ENCODE measurements around the gene PISD.
"Not testable (repeated sequence)": the region's sequence is repeated elsewhere in the genome, so short reads cannot be mapped to it uniquely, and the experiment has no call there.

Gene PISD

DNA sequence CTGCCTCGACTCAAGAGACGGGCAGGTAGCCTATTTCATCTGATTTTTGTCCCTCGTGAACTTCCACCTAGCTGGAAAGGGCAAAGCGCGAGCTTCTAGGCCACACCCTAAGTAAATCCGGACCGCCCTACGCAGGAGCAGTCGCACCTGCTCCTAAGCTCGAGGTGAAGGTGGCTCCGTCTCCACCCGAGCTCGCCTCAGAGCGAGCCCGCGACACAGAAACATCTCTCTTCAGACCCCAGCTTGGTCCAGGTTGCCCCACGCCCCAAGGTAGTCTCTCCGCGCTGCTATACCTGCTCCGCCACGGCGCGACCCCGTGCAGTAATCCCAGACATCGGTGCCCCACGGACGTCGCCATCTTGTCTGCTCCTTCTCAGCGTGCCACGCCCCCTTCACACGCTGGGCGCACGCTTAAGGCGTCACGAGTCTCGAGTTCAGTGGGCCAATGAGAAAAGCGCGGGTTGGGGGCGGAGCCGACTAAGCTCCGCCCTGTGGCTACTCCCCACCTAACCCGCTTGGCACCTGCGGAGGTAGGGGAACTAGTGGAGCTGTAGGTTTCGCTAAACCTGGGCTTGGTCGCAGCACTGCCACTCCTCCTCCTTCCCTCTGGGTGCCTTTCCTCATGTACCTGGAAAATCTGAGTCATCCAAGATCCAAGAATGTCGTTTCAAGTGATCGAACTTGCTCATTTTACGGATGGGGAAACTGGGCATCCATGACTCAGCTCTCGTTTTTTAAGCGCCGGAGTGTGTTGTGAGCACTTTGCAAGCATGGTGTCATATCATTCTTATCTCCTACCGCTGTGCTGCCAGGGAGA is at the start of gene PISD:
TSS of gene PISD (minus strand) at position 365 of the 817 bp plus-strand sequence. CDS start at position 358, 7 bp downstream.
- DNase-seq = peak; percentile 95

DNA sequence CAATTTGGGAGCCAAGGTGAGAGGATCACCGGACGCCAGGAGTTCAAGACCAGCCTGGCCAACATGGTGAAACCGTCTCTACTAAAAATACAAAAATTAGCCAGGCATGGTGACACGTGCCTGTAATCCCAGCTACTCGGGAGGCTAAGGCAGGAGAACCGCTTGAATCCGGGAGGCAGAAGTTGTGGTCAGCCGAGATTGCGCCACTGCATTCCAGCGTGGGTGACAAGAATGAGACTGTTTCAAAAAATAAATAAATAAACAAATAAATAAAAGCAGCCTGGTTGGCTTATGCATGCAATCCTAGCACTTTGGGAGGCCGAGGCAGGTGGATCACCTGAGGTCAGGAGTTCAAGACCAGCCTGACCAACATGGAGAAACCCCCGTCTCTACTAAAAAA is 49.2 kb upstream of the PISD start:
- DNase-seq = not testable (repeated sequence)

DNA sequence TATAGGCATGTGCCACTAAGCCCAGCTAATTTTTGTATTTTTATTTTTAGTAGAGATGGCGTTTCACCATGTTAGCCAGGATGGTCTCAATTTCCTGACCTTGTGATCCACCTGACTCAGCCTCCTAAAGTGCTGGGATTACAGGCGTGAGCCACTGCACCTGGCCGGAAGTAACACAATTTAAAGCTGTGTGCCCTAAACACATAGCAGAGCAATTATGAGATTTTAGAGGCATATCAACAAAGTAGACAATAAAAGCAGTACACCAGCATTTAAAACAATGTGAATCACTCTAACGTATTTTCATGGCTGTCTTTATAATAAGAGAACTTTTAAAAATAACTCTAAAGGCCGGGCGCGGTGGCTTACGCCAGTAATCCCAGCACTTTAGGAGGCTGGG is 45.5 kb upstream of the PISD start:
- no peak for DNase-seq

DNA sequence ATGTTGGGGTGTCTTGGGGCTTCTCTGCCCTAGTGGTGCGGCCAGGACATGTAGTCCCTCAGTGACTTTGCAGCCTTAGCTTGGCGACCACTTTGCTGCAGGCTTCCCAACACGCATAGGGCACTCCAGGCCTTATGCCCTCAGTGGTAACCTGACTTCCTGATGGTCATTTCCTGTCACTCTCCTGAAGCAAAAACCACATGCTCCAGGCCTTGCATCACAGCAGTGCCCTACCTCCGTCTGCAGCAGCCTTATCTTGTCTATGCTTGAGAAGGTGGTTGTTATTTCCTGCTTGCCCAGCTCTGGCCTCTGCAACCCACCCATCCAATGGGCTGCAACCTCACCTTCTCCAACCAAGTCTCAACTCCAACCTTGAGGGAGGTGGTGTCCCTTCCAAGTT is 33.4 kb upstream of the PISD start:
- DNase-seq = no peak

DNA sequence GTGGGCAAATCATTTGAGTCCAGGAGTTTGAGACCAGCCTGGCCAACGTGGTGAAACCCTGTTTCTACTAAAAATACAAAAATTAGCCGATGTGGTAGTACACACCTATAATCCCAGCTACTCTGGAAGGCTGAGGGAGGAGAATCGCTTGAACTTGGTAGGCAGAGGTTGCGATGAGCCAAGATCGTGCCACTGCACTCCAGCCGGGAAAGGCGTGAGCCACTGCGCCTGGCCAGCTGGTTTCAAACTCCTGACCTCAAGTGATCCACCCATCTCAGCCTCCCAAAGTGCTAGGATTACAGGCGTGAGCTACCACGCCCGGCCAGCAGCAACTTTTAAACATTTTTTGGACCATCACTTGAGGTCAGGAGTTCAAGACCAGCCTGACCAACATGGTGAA is 32.0 kb upstream of the PISD start:
- DNase-seq = not testable (repeated sequence)

DNA sequence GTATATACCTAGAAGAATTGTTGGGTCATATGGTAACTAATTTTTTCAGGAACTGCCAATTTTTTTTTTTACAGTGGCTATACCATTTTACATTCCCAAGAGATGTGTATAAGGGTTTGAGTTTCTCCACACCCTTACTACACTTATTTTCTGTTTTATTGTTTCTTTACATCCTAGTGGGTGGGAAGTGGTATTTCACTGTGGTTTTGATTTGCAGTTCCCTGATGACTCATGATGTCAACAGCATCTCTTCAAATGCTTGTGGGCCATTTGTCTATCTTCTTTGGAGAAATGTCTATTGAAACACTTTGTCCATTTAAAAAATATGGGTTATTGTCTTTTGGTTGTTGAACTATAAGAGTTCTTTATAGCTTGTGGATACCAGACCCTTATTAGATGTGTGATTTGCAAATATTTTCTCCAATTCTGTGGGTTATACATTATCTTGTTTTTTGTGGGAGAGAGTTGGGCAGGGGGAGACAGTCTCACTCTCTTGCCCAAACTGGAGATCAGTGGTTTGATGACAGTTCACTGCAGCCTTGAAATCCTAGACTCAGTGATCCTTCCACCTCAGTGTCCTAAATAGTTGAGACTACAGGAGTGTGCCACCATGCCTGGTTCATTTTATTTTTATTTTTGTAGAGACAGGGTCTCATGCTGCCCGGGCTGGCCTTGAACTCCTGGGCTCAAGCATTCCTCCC is 30.3 kb upstream of the PISD start:
- no peak for DNase-seq

DNA sequence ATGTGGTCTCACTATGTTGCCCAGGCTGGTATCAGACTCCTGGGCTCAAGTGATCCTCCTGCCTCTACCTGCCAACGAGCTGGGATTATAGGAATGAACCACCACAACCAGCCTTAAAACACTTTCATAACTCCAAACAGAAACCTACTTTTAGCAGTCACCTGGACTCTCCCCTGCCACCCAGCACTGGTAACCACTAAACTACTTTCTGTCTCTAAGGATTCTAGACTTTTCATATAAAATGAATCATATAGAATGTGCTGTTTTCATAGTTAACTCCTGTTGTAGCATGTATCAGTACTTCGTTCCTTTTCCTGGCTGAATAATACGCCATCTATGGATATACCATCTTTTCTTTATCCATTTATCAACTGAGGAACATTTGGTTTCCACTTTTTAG is 29.4 kb upstream of the PISD start:
- DNase-seq = no peak

DNA sequence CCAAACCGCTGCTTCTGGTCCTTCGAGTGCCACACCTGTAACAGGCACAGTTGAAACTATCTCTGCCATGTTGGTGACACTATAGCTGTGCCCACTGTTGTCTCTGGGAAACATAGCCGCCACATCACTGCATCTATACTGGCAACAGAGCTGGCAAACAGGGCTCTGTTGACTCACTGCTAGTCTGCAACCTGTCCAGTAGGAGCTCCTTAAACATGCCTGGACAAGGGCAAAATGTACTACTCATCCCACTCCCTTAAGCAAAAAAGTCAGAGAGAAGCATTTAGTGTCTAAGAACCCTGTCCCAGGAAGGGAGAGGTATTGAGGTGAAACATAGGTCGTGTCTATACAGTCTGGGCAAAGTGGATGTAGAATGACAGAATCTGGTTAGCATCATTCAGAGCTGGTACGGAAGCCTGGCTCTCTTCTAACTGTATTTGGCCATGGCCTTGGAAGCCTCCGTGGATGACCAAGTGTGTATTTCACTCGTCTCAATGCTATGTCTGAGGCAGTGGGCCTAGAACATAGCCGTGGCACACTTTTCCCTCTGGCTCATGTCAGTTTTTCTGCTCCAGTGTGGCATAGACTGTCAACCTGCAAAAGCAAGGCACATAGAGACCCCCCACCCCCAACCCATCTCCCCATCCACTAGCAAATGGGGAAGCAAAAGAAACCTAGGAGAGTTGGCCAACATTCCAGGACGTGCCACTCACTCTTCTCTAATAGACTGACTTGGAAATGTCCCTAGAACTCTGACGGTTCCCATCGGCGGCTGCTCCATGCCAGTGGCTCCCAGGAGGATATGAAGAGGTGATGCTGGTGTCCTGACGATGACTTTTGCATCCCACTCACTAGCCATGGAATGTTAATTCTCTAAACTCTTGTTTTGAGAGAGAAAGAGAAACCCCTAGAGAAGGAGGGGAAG is 21.4 kb upstream of the PISD start:
- no peak for DNase-seq

DNA sequence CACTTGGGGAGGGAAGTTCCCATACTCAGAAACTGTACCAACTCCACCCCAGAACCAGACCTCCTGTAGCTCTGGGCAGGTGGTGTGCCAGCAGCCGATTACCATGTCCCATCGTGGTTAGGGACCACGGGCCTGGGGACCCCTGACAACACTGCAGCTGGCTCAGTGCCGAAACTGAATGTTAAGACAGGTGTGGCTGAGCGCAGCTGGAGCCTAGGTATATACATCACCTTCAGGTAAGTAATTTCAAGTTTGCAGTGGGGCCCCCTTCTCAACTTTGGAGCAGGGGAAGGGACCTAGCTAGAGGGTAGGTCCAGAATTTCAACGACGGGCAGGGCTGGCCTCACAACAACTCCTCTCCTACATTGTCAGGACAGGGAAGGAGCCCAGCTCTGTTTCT is 20.7 kb upstream of the PISD start:
- no peak for DNase-seq

DNA sequence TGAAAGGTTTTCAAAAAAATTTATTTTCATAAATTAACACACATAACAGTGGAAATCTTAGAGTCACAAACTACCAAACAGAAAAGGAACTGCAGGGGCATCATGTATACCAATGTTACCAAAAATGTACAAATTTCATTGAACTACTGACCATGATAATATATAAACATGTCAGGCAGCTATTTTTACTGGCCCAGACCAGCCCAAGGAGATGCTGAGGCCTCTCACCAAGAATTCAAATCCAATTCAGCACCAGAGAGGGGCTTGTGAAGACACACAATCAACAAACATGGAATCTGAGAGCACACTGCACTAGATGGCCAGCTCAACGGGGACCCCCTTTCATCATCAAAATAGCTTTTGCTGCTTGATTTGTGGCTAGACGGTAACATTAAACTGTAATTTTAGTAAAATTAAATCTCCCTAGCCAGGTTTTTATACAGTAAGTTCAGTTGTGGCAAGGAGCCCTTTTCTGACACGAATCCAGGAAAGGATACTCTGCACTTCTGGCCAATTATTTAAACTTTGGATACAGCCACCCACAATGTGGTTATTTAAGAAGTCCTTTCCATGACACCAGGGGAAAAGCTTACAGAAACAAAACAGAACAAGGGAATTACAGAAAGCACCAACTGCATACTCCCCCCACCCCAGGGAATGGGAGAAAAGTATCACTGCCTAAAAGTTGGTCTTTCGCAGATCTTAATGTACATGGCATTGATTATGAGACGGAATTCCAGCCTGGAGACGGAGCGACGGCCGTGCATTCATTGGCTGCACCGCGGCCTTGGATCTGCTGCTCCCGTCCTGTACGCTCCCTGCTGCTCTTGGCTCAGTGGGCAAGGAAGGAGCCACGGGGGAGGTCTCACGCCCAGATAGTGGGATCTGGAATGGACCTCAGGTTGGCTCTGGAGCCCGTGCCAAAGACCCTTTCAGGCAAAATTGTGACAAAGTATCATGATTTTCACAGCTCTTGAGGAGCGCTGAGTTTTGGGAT is 19.6 kb upstream of the PISD start:
- DNase-seq = no peak

DNA sequence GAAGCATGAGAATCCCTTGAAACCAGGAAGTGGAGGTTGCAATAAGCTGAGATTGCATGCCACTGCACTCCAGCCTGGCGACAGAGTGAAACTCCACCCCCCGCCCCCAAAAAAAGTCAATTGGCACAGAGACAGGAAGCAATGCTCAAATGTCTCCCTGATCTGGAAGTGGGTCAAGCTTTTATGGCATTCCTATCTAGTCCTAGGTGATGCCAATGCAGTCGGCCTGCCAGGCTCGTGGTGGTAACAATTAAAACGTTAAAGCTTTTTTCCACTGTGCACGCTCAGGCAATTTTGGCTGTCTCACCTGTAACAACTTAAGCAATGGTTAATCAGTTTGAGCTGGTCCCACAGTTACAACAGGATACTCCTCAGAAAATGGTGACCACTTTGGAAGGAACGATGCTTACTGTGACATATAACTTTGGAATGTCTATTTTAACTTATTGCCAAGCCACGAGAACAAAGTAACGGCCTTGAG is 18.9 kb upstream of the PISD start:
- no peak for DNase-seq

DNA sequence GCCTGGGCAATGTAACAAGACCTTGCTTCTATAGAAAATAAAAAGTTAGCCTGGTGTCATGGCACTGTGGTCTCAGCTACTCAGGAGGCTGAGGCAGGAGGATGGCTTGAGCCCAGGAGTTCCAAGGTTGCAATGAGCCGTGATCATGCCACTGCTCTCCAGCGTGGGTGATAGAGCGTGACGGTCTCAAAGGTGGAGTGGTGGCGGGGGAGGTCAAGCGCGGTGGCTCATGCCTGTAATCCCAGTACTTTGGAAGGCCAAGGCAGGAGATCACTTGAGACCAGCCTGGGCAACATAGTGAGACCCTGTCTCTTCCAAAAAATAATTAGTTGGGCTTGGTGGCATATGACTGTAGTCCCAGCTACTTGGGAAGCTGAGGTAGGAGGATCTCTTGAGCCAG is 16.7 kb upstream of the PISD start:
- DNase-seq = no peak

DNA sequence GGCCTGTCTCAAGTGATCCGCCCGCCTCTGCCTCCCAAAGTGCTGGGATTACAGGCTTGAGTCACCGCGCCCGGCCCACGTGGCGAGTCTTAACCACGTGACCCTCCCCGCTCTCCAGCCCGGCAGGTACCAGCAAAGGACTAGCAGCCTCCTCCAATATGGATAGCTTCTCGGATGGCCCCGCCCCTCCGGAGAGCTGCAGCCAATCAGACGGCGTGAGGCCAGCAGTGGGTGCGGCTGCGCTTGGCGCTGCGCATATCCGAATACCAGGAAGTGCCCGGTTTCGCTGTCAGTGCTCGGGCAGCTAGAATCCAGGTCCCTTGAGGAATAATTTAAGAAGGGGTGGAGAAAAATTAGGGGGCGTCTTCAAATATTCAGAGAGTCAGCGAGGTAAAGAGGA is 14.7 kb upstream of the PISD start:
- DNase-seq = peak; percentile 88

DNA sequence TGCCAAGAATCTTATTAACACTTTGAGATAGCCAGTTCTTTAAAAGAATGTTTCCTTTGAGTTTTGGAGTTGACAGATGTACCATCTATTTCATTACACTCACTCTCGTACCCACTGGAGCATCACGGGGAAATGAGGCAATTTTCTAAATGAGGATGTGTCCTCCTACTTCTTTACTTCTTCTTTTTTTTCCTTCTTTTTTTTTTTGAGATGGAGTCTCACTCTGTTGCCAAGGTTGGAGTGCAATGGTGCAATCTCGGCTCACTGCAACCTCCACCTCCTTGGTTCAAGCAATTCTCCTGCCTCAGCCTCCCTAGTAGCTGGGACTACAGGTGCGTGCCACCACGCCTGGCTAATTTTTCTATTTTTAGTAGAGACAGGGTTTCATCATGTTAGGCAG is 12.2 kb upstream of the PISD start:
- not testable (repeated sequence) for DNase-seq

DNA sequence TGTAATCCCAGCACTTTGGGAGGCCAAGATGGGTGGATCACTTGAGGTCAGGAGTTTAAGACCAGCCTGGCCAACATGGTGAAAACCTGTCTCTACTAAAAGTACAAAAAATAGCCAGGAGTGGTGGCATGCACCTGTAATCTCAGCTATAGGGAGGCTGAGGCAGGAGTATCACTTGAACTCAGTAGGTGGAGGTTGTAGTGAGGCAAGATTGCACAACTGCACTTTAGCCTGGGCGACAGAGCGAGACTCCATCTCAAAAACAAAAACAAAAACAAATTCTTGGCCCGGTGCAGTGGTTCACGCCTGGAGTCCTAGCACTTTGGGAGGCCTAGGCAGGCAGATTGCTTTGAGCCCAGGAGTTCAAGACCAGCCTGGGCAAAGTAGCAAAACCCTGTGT is 6.8 kb upstream of the PISD start:
- not testable (repeated sequence) for DNase-seq

DNA sequence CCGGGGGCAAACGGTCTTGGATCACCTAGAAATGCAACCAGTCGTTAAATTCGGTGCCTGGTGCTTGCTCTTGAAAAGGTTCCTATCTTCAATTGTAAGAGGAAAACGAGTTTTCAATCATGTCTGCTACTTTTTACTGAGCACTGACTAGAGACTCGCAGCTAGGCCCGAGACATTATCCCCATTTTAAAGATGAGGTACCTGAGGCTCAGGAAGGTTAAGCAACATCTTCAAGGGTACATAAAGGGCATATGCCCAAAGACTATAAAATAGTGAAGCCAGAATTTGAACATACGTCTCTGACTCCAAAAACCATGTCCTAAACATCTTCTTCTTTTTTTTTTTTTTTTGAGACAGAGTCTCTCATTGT is 638 bp upstream of the PISD start:
- no peak for DNase-seq

DNA sequence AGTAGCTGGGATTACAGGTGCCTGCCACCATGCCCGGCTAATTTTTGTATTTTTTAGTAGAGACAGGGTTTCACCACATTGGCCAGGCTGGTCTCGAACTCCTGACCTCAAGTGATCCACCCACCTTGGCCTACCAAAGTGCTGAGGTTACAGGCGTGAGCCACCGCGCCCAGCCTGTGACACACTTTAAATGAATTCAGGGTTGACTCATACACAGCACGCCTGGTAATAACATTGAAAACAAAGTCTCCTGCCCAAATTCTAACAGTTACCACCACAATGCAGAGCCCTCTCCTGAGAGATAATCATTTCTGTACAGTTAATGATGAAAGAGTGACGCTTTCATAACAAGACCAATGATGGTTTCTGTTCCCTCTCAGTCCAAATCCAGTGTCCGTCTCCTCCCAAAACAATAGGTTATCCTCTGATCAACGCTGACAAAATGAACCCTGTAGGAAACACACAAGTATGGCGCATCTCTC is 1.1 kb downstream of the PISD start:
- DNase-seq = not testable (repeated sequence)

DNA sequence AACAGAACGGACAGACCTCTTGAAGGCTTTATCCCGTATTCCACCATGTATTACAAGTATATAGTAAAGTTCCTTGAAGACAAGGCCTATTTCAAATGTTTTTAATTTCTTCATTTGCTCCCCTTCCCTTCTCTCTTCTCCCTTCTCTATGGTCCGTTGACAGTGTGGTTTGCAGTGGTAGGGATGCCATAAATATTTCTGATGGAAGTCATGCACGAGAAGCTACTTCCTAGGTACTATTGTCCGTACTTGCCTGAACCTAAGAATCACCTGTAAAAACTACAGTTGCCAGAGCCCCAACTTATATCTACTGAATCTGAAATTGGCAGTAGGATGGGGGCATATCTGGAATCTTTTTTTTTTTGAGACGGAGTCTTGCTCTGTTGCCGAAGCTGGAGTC is 2.8 kb downstream of the PISD start:
- DNase-seq = no peak

DNA sequence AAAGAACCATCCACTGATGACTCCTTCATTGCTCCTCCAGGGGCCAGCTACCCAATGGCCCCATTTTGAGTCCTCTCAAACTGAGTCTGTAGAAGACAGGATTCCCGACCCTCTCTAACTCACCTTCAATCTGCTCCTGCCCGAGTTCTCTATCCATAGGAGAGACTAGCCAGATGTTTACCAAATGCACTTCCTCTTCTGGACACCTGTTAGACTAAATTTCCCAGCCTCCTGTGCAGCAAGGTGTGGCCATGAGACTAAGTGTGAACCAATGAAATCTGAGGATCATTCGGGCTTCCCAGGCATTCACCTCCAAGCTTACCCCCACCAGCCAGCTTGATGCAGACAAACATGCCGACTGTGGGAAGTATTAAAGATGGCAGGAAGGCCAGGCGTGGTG is 7.6 kb downstream of the PISD start:
- DNase-seq = no peak

DNA sequence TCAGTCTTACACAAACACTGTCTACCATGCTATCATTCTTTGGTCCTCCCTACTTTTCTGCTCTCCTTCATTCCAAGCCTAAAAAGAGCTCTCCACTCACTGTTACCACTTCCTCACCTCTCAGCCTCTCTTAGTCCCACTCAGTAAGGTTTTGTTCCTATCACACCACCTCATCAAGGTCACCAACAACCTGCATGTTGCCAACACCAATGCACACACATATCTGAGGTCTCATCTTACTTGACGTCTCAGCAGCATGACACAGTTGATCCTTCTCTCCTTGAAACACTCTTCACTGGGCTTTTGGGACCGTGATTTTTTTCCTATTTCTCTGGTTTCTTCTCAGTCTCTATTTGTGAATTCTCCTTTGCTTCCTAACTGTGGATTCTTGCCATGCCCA is 8.1 kb downstream of the PISD start:
- no peak for DNase-seq

DNA sequence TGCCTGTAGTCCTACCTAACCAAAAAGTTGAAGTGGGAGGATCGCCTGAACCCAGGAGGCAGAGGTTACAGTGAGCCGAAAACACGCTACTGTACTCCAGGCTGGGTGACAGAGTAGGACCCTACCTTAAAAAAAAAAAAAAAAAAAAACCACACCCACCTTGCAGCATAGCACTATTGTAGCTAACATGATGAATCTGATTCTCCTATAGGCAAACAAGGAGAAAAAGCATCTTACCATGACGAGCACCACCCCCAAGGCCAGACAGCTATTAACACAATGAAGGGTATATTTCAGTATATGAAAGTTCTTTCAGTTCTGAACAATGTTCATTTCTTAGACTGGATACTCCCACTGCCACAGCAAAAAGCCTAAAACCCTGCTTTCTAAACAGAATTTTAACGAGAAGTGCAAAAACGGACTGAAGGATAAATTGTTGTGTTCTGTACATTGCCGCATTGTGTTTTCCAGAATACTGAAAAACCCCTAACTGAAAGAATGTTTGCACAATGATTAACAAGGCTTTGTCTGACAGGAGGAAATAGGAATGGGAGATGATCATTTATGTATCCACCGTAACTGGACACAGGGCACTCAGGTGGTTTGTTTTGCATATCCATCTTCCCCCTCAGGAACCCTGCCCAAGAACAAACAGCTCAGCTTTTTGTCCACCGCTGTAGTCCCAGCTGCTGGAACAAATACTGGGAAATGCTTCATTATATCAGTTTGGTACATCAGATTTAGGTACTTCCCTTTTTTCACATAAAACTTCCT is 8.9 kb downstream of the PISD start:
- DNase-seq = no peak

Data from activated gamma-delta T cell treated with Interleukin-2 at 50 U/mL for 16 hours (primary cell).